H9 (cell line): ENCODE results near the gene SCFD2. TPM values are rescaled to one million over a fixed set of nuclear protein-coding genes. Genes with fewer than 3 reads are reported as not detected.

Source experiments
- DNase-seq: peaks from one replicate; pipeline ENCODE4 v3.0.0-alpha.2; 2017
- H2AFZ ChIP-seq: one replicate; pipeline ENCODE4 v1.6.1; 2013; ENCODE audit warnings: mild to moderate bottlenecking, low read length, control low read depth, moderate library complexity
- H2AK5ac ChIP-seq: 2 replicates; pipeline ENCODE4 v1.6.1; 2013; ENCODE audit warnings: low read length, control low read depth, mixed read lengths; ENCODE audit not compliant: insufficient read length
- H2BK120ac ChIP-seq: one replicate; pipeline ENCODE4 v1.6.1; 2013; ENCODE audit warnings: low read depth, mild to moderate bottlenecking, low read length, control low read depth, inconsistent platforms; ENCODE audit not compliant: poor library complexity, severe bottlenecking
- H2BK12ac ChIP-seq: 2 replicates; pipeline ENCODE4 v1.6.1; 2013; ENCODE audit warnings: low read length, control low read depth, mixed read lengths, low read depth; ENCODE audit not compliant: insufficient read length
- H2BK15ac ChIP-seq: 2 replicates; pipeline ENCODE4 v1.6.1; 2013; ENCODE audit warnings: low read depth, low read length, control low read depth
- H2BK20ac ChIP-seq: one replicate; pipeline ENCODE4 v1.6.1; 2013; ENCODE audit warnings: low read depth, mild to moderate bottlenecking, low read length, control low read depth, inconsistent platforms; ENCODE audit not compliant: poor library complexity, severe bottlenecking
- H2BK5ac ChIP-seq: 2 replicates; pipeline ENCODE4 v1.6.1; 2013; ENCODE audit warnings: low read length, control low read depth, mixed read lengths; ENCODE audit not compliant: insufficient read length
- H3K14ac ChIP-seq: 2 replicates; pipeline ENCODE4 v1.6.1; 2013; ENCODE audit warnings: low read length, control low read depth; ENCODE audit not compliant: insufficient read depth
- H3K18ac ChIP-seq: 2 replicates; pipeline ENCODE4 v1.6.1; 2013; ENCODE audit warnings: low read depth, mild to moderate bottlenecking, mixed read lengths, low read length, control low read depth; ENCODE audit not compliant: insufficient read length
- H3K23ac ChIP-seq: 2 replicates; pipeline ENCODE4 v1.6.1; 2013; ENCODE audit warnings: low read length, control low read depth, mixed read lengths, low read depth; ENCODE audit not compliant: insufficient read length
- H3K23me2 ChIP-seq: 2 replicates; pipeline ENCODE4 v1.6.1; 2013; ENCODE audit warnings: low read depth, mild to moderate bottlenecking, mixed read lengths, low read length, control low read depth; ENCODE audit not compliant: insufficient read length, poor library complexity, severe bottlenecking
- H3K27ac ChIP-seq: 2 replicates; pipeline ENCODE4 v1.5.1; 2013; ENCODE audit warnings: low read length, control low read depth, mixed read lengths, low read depth; ENCODE audit not compliant: insufficient read length
- H3K27me3 ChIP-seq: 2 replicates; pipeline ENCODE4 v1.6.1; 2013; ENCODE audit warnings: low read length, control low read depth, inconsistent platforms; ENCODE audit not compliant: insufficient read depth
- H3K4ac ChIP-seq: 2 replicates; pipeline ENCODE4 v1.6.1; 2013; ENCODE audit warnings: low read depth, mild to moderate bottlenecking, control low read depth, inconsistent platforms, low read length, moderate library complexity
- H3K4me1 ChIP-seq: 2 replicates; pipeline ENCODE4 v1.6.1; 2013; ENCODE audit warnings: low read length, control low read depth, inconsistent platforms; ENCODE audit not compliant: insufficient read depth
- H3K4me2 ChIP-seq: 2 replicates; pipeline ENCODE4 v1.6.1; 2013; ENCODE audit warnings: low read length, control low read depth, mixed read lengths; ENCODE audit not compliant: insufficient read length, insufficient read depth
- H3K56ac ChIP-seq: 2 replicates; pipeline ENCODE4 v1.6.1; 2013; ENCODE audit warnings: low read depth, mild to moderate bottlenecking, mixed read lengths, low read length, control low read depth; ENCODE audit not compliant: insufficient read length
- H3K79me1 ChIP-seq: 2 replicates; pipeline ENCODE4 v1.6.1; 2013; ENCODE audit warnings: low read depth, mild to moderate bottlenecking, moderate library complexity, low read length, control low read depth, inconsistent platforms; ENCODE audit not compliant: insufficient read depth, poor library complexity, severe bottlenecking
- H3K79me2 ChIP-seq: 2 replicates; pipeline ENCODE4 v1.6.1; 2013; ENCODE audit warnings: low read length, control low read depth, inconsistent platforms; ENCODE audit not compliant: insufficient read depth
- H3K9ac ChIP-seq: 2 replicates; pipeline ENCODE4 v1.6.1; 2013; ENCODE audit warnings: low read length, control low read depth, mixed read lengths; ENCODE audit not compliant: insufficient read length; ENCODE audit errors: extremely low read depth
- H3K9me3 ChIP-seq: one replicate; pipeline ENCODE4 v1.6.1; 2013; ENCODE audit warnings: low read depth, low read length, inconsistent platforms; ENCODE audit not compliant: control insufficient read depth
- H3T11ph ChIP-seq: one replicate; pipeline ENCODE4 v1.6.1; 2013; ENCODE audit warnings: mild to moderate bottlenecking, low read length, control low read depth, inconsistent platforms
- H4K20me1 ChIP-seq: one replicate; pipeline ENCODE4 v1.6.1; 2013; ENCODE audit not compliant: control insufficient read depth, insufficient read length, insufficient read depth
- H4K5ac ChIP-seq: 2 replicates; pipeline ENCODE4 v1.6.1; 2013; ENCODE audit warnings: low read depth, mild to moderate bottlenecking, mixed read lengths, low read length, control low read depth; ENCODE audit not compliant: insufficient read length
- H4K8ac ChIP-seq: replicated peaks from 2 replicates; pipeline ENCODE4 v1.6.1; 2013; ENCODE audit warnings: low read length, control low read depth, mixed read lengths, low read depth; ENCODE audit not compliant: insufficient read length
- H4K91ac ChIP-seq: 2 replicates; pipeline ENCODE4 v1.6.1; 2013; ENCODE audit warnings: low read depth, mild to moderate bottlenecking, moderate library complexity, mixed read lengths, low read length, control low read depth; ENCODE audit not compliant: insufficient read length
- H3K27ac Mint-ChIP-seq, 3 experiments: 2 replicates in 2 of 3; 3 replicates in 1 of 3; pipeline ENCODE4 v1.8.0; 2020 to 2021; ENCODE audit warnings: mixed read lengths in 3 of 3, mild to moderate bottlenecking in 1 of 3, moderate library complexity in 1 of 3
- H3K27me3 Mint-ChIP-seq: 2 replicates; pipeline ENCODE4 v1.8.0; 2021; ENCODE audit warnings: low read depth, mild to moderate bottlenecking, moderate library complexity, mixed read lengths
- H3K36me3 Mint-ChIP-seq, 3 experiments: 2 replicates in 2 of 3; 3 replicates in 1 of 3; pipeline ENCODE4 v1.8.0; 2020 to 2021; ENCODE audit warnings: low read depth in 3 of 3, mixed read lengths in 3 of 3; ENCODE audit not compliant: insufficient read depth in 1 of 3
- H3K4me1 Mint-ChIP-seq, 2 experiments: 2 replicates each; pipeline ENCODE4 v1.8.0; 2020; ENCODE audit warnings: mixed read lengths in 2 of 2
- H3K4me3 Mint-ChIP-seq, 2 experiments: 2 replicates in 1 of 2; 3 replicates in 1 of 2; pipeline ENCODE4 v1.8.0; 2020 to 2021; ENCODE audit warnings: mild to moderate bottlenecking in 2 of 2, mixed read lengths in 2 of 2, moderate library complexity in 1 of 2
- H3K9me3 Mint-ChIP-seq, 2 experiments: 2 replicates in 1 of 2; 3 replicates in 1 of 2; pipeline ENCODE4 v1.8.0; 2020; ENCODE audit warnings: mild to moderate bottlenecking in 2 of 2, mixed read lengths in 2 of 2, moderate library complexity in 1 of 2
- WGBS: extraction: QIAGEN DNeasy Blood & Tissue Kit; methylation state at CpG from one replicate; pipeline ENCODE4 v1.1.7; 2013; ENCODE audit warnings: missing lambda C conversion rate, low lambda C conversion rate, mixed read lengths; ENCODE audit not compliant: insufficient read length; ENCODE audit errors: extremely low coverage; 5-methylcytosine and 5-hydroxymethylcytosine counted together
- total RNA-seq: library from RNA; stranded (reverse); gene quantifications from 2 replicates; pipeline ENCODE4 v1.2.1, GENCODE V29; 2021
- TF ChIP-seq, protein P1 (sequence below): fragments of 200-600 bp; sonication (generic); conservative IDR thresholded peaks from 3 replicates; pipeline ENCODE4 v1.8.0; 2021; ENCODE audit warnings: antibody characterized with exemption, mild to moderate bottlenecking

The SCFD2 gene
- total RNA-seq, 1 experiment from 2014 or later, result 10.1 TPM

DNA sequence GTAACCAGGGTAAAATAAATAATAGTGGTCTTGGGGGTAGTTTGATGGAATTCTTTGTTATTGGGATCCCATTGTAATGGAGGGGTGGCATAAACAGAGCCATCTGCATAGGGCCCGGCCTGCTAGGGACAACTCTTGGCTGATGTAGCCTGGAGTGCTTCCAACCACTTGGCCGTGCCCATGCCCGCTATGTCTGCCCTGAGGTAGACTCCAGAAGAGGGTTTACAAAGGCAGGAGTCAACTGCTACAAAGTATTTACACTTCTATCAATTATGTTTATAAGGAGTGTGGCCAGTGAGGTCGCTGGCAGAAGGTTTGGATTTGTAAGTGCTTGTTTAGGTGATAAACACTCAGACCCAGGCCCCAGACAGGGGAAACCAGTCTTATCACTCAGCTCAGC, 495.6 kb downstream of the SCFD2 start:
- Histone ChIP-seq H2AK5ac (no peak overlapping the region), H3K27me3 (no peaks in the 10 kb centered on the region), H4K8ac (no peak overlapping the region), H3K27ac (no peak overlapping the region), H3K23ac (no peak overlapping the region), H3K9me3 (no peaks in the 10 kb centered on the region), H3K79me1 (no peaks in the 10 kb centered on the region), H4K5ac (no peak overlapping the region), H4K91ac (no peak overlapping the region), H4K20me1 (no peaks in the 10 kb centered on the region), H3K56ac (no peak overlapping the region), H3K18ac (no peak overlapping the region), H3K23me2 (no peaks in the 10 kb centered on the region), H3K79me2 (no peaks in the 10 kb centered on the region), H3T11ph (no peak overlapping the region), H2BK15ac (no peak overlapping the region), H2BK5ac (no peak overlapping the region), H2BK120ac (no peak overlapping the region), H3K4me1 (peaks cover 9% of the 10 kb centered on the region), H2BK20ac (no peak overlapping the region), H2AFZ (no peak overlapping the region), H3K14ac (no peak overlapping the region), H2BK12ac (no peak overlapping the region), H3K9ac (no peak overlapping the region), H3K4me2 (no peak overlapping the region), H3K4ac (no peak overlapping the region)
- H3K4me1 Mint-ChIP-seq, result peaks cover 72 to 73% of the 10 kb centered on the region in 2 experiments
- H3K27me3 Mint-ChIP-seq, result no peaks in the 10 kb centered on the region; the same call in 1 of the 2 replicates
- H3K36me3 Mint-ChIP-seq, result peaks cover 18 to 27% (median 26%) of the 10 kb centered on the region in 3 experiments
- H3K9me3 Mint-ChIP-seq, result no peaks in the 10 kb centered on the region; a peak in 2 of 5 replicates
- WGBS, result no CpG with 5 or more reads among the region's 4 CpGs
- no peak overlapping the region; a peak in 1 of 5 replicates for H3K4me3 Mint-ChIP-seq
- H3K27ac Mint-ChIP-seq, result no peak overlapping the region
- TF ChIP-seq, protein P1, sequence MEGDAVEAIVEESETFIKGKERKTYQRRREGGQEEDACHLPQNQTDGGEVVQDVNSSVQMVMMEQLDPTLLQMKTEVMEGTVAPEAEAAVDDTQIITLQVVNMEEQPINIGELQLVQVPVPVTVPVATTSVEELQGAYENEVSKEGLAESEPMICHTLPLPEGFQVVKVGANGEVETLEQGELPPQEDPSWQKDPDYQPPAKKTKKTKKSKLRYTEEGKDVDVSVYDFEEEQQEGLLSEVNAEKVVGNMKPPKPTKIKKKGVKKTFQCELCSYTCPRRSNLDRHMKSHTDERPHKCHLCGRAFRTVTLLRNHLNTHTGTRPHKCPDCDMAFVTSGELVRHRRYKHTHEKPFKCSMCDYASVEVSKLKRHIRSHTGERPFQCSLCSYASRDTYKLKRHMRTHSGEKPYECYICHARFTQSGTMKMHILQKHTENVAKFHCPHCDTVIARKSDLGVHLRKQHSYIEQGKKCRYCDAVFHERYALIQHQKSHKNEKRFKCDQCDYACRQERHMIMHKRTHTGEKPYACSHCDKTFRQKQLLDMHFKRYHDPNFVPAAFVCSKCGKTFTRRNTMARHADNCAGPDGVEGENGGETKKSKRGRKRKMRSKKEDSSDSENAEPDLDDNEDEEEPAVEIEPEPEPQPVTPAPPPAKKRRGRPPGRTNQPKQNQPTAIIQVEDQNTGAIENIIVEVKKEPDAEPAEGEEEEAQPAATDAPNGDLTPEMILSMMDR, result no peak
- DNase-seq, result no peak
